PC-3 (cell line): ENCODE results near the gene HOXA10. TPM values are rescaled to one million over a fixed set of nuclear protein-coding genes. Genes with fewer than 3 reads are reported as not detected.

Source experiments
- ATAC-seq: fragments of 200-7000 bp; cut with Tn5 transposase; 2 replicates; pipeline ENCODE4 v1.9.1; 2020; ENCODE audit warnings: mild to moderate bottlenecking, moderate library complexity
- BruUV-seq: library from RNA; stranded (reverse); fragments of 400-500 nt; replicated peaks from 2 replicates; lab custom pipeline; 2021; lab: Mats Ljungman, UMichigan
- CTCF ChIA-PET: fragments of 300-600 bp; sonication (Branson Sonifier 250); formaldehyde crosslinking; loops from one replicate; lab custom pipeline; 2022; ENCODE audit warnings: antibody characterized with exemption; lab: Charles Lee
- POLR2A ChIA-PET: fragments of 300-600 bp; sonication (Branson Sonifier 250); formaldehyde crosslinking; loops from one replicate; lab custom pipeline; 2022; ENCODE audit warnings: antibody characterized with exemption; ENCODE audit not compliant: unreplicated experiment; lab: Charles Lee
- DNase-seq: peaks from one replicate; pipeline ENCODE4 v3.0.0-alpha.2; 2015
- H2AFZ ChIP-seq: fragments of 300-600 bp; sonication (generic); 2 replicates; pipeline ENCODE4 v1.6.0; 2016; ENCODE audit warnings: antibody characterized with exemption, low read length
- H3F3A ChIP-seq: fragments of 300-600 bp; sonication (generic); one replicate; pipeline ENCODE4 v1.6.0; 2017; ENCODE audit warnings: antibody characterized with exemption, low read length, control low read depth, mild to moderate bottlenecking; ENCODE audit not compliant: unreplicated experiment
- H3K27ac ChIP-seq: fragments of 300-600 bp; sonication (generic); 2 replicates; pipeline ENCODE4 v1.5.1; 2016; ENCODE audit warnings: mild to moderate bottlenecking, low read length
- H3K27me3 ChIP-seq: fragments of 300-600 bp; sonication (generic); 2 replicates; pipeline ENCODE4 v1.6.1; 2016; ENCODE audit warnings: low read length, mixed read lengths
- H3K36me3 ChIP-seq: fragments of 300-600 bp; sonication (generic); 2 replicates; pipeline ENCODE4 v1.6.1; 2016; ENCODE audit warnings: low read depth, mixed run types, low read length, mixed read lengths
- H3K4me1 ChIP-seq: fragments of 300-600 bp; sonication (generic); 2 replicates; pipeline ENCODE4 v1.5.1; 2016; ENCODE audit warnings: low read length; ENCODE audit not compliant: insufficient read depth
- H3K4me2 ChIP-seq: fragments of 300-600 bp; sonication (generic); 2 replicates; pipeline ENCODE4 v1.6.0; 2016; ENCODE audit warnings: low read length
- H3K4me3 ChIP-seq: fragments of 300-600 bp; sonication (generic); 2 replicates; pipeline ENCODE4 v1.5.1; 2016; ENCODE audit warnings: mild to moderate bottlenecking, low read length, mixed read lengths
- H3K79me2 ChIP-seq: fragments of 300-600 bp; sonication (generic); 2 replicates; pipeline ENCODE4 v1.6.1; 2017; ENCODE audit warnings: low read length, mixed read lengths
- H3K9ac ChIP-seq: fragments of 300-600 bp; sonication (generic); 2 replicates; pipeline ENCODE4 v1.6.0; 2016; ENCODE audit warnings: mild to moderate bottlenecking, low read length
- H3K9me2 ChIP-seq: fragments of 300-600 bp; sonication (generic); replicated peaks from 2 replicates; pipeline ENCODE4 v1.6.1; 2016; ENCODE audit warnings: mixed run types, low read length, mixed read lengths
- H3K9me3 ChIP-seq: fragments of 300-600 bp; sonication (generic); 2 replicates; pipeline ENCODE4 v1.6.1; 2016; ENCODE audit warnings: low read length, mixed read lengths
- H4K20me1 ChIP-seq: fragments of 300-600 bp; sonication (generic); 2 replicates; pipeline ENCODE4 v1.6.1; 2016; ENCODE audit warnings: low read length, mixed read lengths
- EZH2 ChIP-seq: fragments of 300-600 bp; sonication (generic); IDR thresholded peaks from one replicate; pipeline ENCODE4 v1.6.1; 2017; ENCODE audit warnings: antibody characterized with exemption, mild to moderate bottlenecking, low read length; ENCODE audit not compliant: unreplicated experiment
- EZH2phosphoT487 ChIP-seq: fragments of 300-600 bp; sonication (generic); IDR thresholded peaks from 2 replicates; pipeline ENCODE4 v1.6.1; 2018; ENCODE audit warnings: mild to moderate bottlenecking, antibody characterized with exemption, low read length, borderline replicate concordance
- intact Hi-C: fragments of 100-400 bp; cut with micrococcal nuclease; formaldehyde crosslinking; loops from 2 replicates; pipeline ENCODE4 v1.9.0; 2023
- total RNA-seq: library from RNA; depleted of rRNA; stranded (reverse); fragments of >200 nt; gene quantifications from 2 replicates; pipeline ENCODE4 v1.2.3, GENCODE V29; 2014
- TF ChIP-seq, protein P1 (sequence below): fragments of 300-600 bp; sonication (generic); conservative IDR thresholded peaks from 2 replicates; pipeline ENCODE4 v1.5.1; 2017; ENCODE audit warnings: antibody characterized with exemption, low read depth, mild to moderate bottlenecking, low read length

HOXA10 gene
- total RNA-seq, 1 experiment from 2014 or later = 46.1 TPM

DNA sequence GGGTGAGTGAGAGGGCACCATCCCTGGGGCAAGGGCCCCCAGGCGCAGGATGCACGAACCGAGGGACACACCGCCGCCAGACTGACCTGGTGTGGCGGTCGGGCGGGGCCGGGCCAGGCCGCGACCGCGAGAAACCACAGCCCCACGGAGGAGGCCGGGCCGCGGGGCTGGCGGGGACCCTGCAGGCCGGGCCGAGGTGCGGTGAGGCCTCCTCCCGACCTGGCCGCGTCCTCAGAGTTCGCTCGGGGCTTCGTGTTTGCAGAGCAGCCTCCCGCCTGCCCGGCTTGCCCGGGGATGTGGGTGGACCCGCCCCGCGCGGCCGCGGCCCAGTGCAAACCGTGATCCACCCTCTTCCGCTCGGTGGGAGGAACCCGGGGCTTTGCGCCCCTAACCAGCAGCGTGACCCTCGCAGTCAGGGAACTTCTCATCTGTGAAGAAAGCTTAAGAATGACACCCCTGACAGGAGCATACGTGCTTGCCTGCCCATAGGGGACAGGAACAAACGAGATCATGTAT, 46.4 kb upstream of the HOXA10 start:
- POLR2A ChIA-PET = no interaction called here
- Histone ChIP-seq H4K20me1 (no peaks in the 10 kb centered on the region), H3K79me2 (no peaks in the 10 kb centered on the region), H3K9me3 (no peaks in the 10 kb centered on the region), H3K9ac (no peak overlapping the region), H3K4me2 (no peak overlapping the region), H3F3A (no peaks in the 10 kb centered on the region), H2AFZ (no peak overlapping the region), H3K9me2 (no peaks in the 10 kb centered on the region), H3K27me3 (no peaks in the 10 kb centered on the region), H3K27ac (no peak overlapping the region), H3K4me3 (no peak overlapping the region), H3K36me3 (no peaks in the 10 kb centered on the region), H3K4me1 (peaks cover 14% of the 10 kb centered on the region)
- ATAC-seq (no peak), DNase-seq (no peak)
- CTCF ChIA-PET = no interaction called here
- no TSS peak for BruUV-seq
- intact Hi-C loops = no loop called here
- TF ChIP-seq EZH2 = no peak
- TF ChIP-seq, protein P1, sequence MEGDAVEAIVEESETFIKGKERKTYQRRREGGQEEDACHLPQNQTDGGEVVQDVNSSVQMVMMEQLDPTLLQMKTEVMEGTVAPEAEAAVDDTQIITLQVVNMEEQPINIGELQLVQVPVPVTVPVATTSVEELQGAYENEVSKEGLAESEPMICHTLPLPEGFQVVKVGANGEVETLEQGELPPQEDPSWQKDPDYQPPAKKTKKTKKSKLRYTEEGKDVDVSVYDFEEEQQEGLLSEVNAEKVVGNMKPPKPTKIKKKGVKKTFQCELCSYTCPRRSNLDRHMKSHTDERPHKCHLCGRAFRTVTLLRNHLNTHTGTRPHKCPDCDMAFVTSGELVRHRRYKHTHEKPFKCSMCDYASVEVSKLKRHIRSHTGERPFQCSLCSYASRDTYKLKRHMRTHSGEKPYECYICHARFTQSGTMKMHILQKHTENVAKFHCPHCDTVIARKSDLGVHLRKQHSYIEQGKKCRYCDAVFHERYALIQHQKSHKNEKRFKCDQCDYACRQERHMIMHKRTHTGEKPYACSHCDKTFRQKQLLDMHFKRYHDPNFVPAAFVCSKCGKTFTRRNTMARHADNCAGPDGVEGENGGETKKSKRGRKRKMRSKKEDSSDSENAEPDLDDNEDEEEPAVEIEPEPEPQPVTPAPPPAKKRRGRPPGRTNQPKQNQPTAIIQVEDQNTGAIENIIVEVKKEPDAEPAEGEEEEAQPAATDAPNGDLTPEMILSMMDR = no peak

DNA sequence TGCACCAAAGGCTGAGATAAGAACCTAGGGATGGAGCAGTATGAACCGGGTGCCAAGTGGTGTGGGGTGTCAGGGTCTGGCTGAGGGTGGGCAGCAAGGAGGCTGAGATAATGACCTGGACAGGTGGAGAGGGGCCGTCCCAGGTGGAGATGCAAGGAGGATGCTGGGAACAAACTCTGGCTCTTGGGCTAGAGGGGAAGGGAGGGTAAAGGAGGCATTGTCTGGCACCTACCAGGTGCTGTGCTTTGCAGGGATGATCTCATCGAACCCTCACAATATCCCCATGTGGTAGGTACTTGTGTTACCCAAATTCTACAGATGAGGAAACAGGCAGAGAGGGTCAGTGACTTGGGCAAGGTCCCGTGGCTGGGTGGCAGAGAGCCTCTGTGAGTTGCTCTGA, 45.7 kb upstream of the HOXA10 start:
- H3K9me3 ChIP-seq = no peaks in the 10 kb centered on the region
- POLR2A ChIA-PET = no interaction called here
- peaks cover 14% of the 10 kb centered on the region for H3K4me1 ChIP-seq
- DNase-seq (no peak), ATAC-seq (no peak)
- CTCF ChIA-PET = no interaction called here
- no peaks in the 10 kb centered on the region for H3K36me3 ChIP-seq
- no peaks in the 10 kb centered on the region for H3K9me2 ChIP-seq
- H3K4me3 ChIP-seq = no peak overlapping the region
- no peaks in the 10 kb centered on the region for H3K27me3 ChIP-seq
- BruUV-seq = no TSS peak
- no peak overlapping the region for H3K4me2 ChIP-seq
- H2AFZ ChIP-seq = no peak overlapping the region
- no peak overlapping the region for H3K9ac ChIP-seq
- H3K79me2 ChIP-seq = no peaks in the 10 kb centered on the region
- TF ChIP-seq EZH2 (no peak), EZH2phosphoT487 (no peak)
- TF ChIP-seq, protein P1 = no peak
- no peaks in the 10 kb centered on the region for H3F3A ChIP-seq
- no peak overlapping the region for H3K27ac ChIP-seq
- intact Hi-C loops = no loop called here
- H4K20me1 ChIP-seq = no peaks in the 10 kb centered on the region

DNA sequence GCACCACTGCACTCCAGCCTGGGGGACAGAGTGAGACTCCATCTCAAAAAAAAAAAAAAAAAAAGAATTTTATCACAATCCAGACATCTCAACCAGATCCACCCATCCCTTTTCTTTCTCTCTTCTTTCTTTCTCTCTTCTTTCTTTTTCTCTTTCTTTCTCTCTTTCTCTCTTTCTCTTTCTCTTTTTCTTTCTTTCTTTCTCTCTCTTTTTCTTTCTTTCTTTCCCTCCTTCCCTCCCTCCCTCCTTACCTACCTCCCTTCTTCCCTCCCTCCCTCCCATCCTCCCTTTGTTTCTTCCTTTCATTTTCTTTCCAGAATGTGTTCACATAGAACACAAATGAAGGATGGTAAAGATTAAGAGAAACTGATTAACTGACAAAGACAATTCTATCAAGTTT, 43.8 kb upstream of the HOXA10 start:
- Histone ChIP-seq H3K79me2 (no peaks in the 10 kb centered on the region), H3K4me3 (no peak overlapping the region), H3K27ac (no peak overlapping the region), H3K4me1 (peaks cover 20% of the 10 kb centered on the region), H3K4me2 (no peak overlapping the region), H4K20me1 (no peaks in the 10 kb centered on the region), H3F3A (no peaks in the 10 kb centered on the region), H3K9me2 (no peaks in the 10 kb centered on the region), H3K9me3 (no peaks in the 10 kb centered on the region), H3K36me3 (no peaks in the 10 kb centered on the region), H2AFZ (no peak overlapping the region), H3K9ac (no peak overlapping the region), H3K27me3 (no peaks in the 10 kb centered on the region)
- intact Hi-C loops = no loop called here
- DNase-seq (no peak), ATAC-seq (no peak)
- POLR2A ChIA-PET = no interaction called here
- TF ChIP-seq EZH2phosphoT487 (no peak), EZH2 (no peak)
- TF ChIP-seq, protein P1 = no peak
- CTCF ChIA-PET = no interaction called here
- BruUV-seq = no TSS peak
